Fibroblast of lung (primary cell): Measurements from ENCODE around the gene NDUFV1.

Experiments
- EZH2 ChIP-seq: IDR thresholded peaks from 2 replicates; pipeline ENCODE4 v1.5.1; 2012; ENCODE audit warnings: low read length, control low read depth, mild to moderate bottlenecking; ENCODE audit errors: missing control alignments
- TF ChIP-seq, protein P1 (sequence below), 2 donors: IDR thresholded peaks in 1 of 2; conservative IDR thresholded peaks in 1 of 2; 1 replicate in 1 of 2; 2 replicates in 1 of 2; pipeline ENCODE4 v1.5.1; 2011 to 2012; ENCODE audit warnings: low read length in 2 of 2, control low read depth in 1 of 2, inconsistent platforms in 1 of 2, low read depth in 1 of 2, mild to moderate bottlenecking in 1 of 2

- TF ChIP-seq, protein P1, sequence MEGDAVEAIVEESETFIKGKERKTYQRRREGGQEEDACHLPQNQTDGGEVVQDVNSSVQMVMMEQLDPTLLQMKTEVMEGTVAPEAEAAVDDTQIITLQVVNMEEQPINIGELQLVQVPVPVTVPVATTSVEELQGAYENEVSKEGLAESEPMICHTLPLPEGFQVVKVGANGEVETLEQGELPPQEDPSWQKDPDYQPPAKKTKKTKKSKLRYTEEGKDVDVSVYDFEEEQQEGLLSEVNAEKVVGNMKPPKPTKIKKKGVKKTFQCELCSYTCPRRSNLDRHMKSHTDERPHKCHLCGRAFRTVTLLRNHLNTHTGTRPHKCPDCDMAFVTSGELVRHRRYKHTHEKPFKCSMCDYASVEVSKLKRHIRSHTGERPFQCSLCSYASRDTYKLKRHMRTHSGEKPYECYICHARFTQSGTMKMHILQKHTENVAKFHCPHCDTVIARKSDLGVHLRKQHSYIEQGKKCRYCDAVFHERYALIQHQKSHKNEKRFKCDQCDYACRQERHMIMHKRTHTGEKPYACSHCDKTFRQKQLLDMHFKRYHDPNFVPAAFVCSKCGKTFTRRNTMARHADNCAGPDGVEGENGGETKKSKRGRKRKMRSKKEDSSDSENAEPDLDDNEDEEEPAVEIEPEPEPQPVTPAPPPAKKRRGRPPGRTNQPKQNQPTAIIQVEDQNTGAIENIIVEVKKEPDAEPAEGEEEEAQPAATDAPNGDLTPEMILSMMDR (conservative IDR thresholded peaks at IDR 0.05 in 1 of 2, IDR thresholded peaks at IDR 0.05 in 1 of 2; ENCODE audit: low read depth in 1 of 2, low read length in 2 of 2): no peak
- TF ChIP-seq EZH2: no peak
These were observed 20.7 kb downstream of the NDUFV1 start for GRCh38 chr11:67627441-67627811.
